ENCODE measurements around the gene PROCA1. TPM values are rescaled to one million over a fixed set of nuclear protein-coding genes. Genes with fewer than 3 reads are reported as not detected.

Gene PROCA1
- total and polyA plus RNA-seq, 9 of the 15 experiments (the other 6 are each of a cell fraction or from before 2014, with no cell fraction given), result 0.78 to 16.2 (median 5.6) TPM

- TF ChIP-seq FOXM1 (IDR thresholded peaks at IDR 0.05; ENCODE audit: low read depth) (no peak), FOXM1 (CRISPR knock-in tag; IDR thresholded peaks at IDR 0.05; ENCODE audit: low read depth) (no peak), E2F6 (IDR thresholded peaks at IDR 0.05; ENCODE audit: borderline replicate concordance in 1 of 2, extremely low read depth in 1 of 2, insufficient read depth in 1 of 2, insufficient read length in 1 of 2, low read depth in 1 of 2, low read length in 1 of 2, poor library complexity in 1 of 2, severe bottlenecking in 1 of 2) (peak in 1 of 2 experiments; percentile 21), BCOR (IDR thresholded peaks at IDR 0.05) (no peak; the same call in 1 of the 2 replicates), SMC3 (conservative IDR thresholded peaks at IDR 0.05; ENCODE audit: insufficient read depth, low read depth, low read length) (peak; percentile 99), SNRNP70 (optimal IDR thresholded peaks at IDR 0.05; ENCODE audit: low read depth, low read length) (no peak), RERE (CRISPR knock-in tag; IDR thresholded peaks at IDR 0.05; ENCODE audit: borderline replicate concordance) (no peak), HNRNPK (IDR thresholded peaks at IDR 0.05; ENCODE audit: low read depth, low read length, poor library complexity, severe bottlenecking) (no peak), SETDB1 (IDR thresholded peaks at IDR 0.05; ENCODE audit: low read length) (no peak), FOXK1 (CRISPR knock-in tag; IDR thresholded peaks at IDR 0.05; ENCODE audit: borderline replicate concordance) (no peak), CBX8 (IDR thresholded peaks at IDR 0.05; ENCODE audit: borderline replicate concordance, extremely low read depth, low read depth, low read length, poor library complexity, severe bottlenecking) (no peak), ETV5 (CRISPR knock-in tag; IDR thresholded peaks at IDR 0.05; ENCODE audit: low read depth) (peak; percentile 67; the same call in 1 of the 2 replicates), ARID3A (IDR thresholded peaks at IDR 0.05; ENCODE audit: borderline replicate concordance, low read depth, low read length) (no peak), ZKSCAN1 (IDR thresholded peaks at IDR 0.05; ENCODE audit: low read depth, low read length) (peak; percentile 30; the same call in 1 of the 2 replicates), HNRNPL (IDR thresholded peaks at IDR 0.05; ENCODE audit: low read depth, low read length) (no peak), MYBL2 (IDR thresholded peaks at IDR 0.05; ENCODE audit: low read depth) (no peak), MYBL2 (CRISPR knock-in tag; IDR thresholded peaks at IDR 0.05; ENCODE audit: borderline replicate concordance) (no peak), FOS (IDR thresholded peaks at IDR 0.05; ENCODE audit: extremely low read depth, insufficient read length) (no peak), ZSCAN29 (IDR thresholded peaks at IDR 0.05) (no peak)
Measured at GRCh38 chr17:28750178-28751047, 38.7 kb upstream of the PROCA1 start (continued).
